MM.1S (cell line): Measurements from ENCODE around the gene HEXIM1.

Experiments
- CTCF ChIP-seq: fragments of 300-600 bp; sonication (generic); IDR thresholded peaks from 2 replicates; pipeline ENCODE4 v1.5.1; 2016; ENCODE audit warnings: antibody characterized with exemption, low read length, mixed read lengths
- EZH2 ChIP-seq: fragments of 300-600 bp; sonication (generic); optimal IDR thresholded peaks from 2 replicates; pipeline ENCODE3; 2017; ENCODE audit warnings: low read depth, mild to moderate bottlenecking, antibody characterized with exemption, low read length, mixed read lengths
- EZH2phosphoT487 ChIP-seq: fragments of 300-600 bp; sonication (generic); IDR thresholded peaks from 2 replicates; pipeline ENCODE4 v1.6.1; 2018; ENCODE audit warnings: antibody characterized with exemption, low read length

GRCh38 chr17:45172232-45172540 lies 23.9 kb downstream of the HEXIM1 start:
- TF ChIP-seq CTCF (no peak), EZH2 (no peak), EZH2phosphoT487 (no peak)
